Stimulated activated CD4-positive, alpha-beta T cell treated with anti-CD3 and anti-CD28 coated beads, Interleukin-12 subunit alpha, Interleukin-12 subunit beta, amount 100 ng/mL, for 48 hours (primary cell): Measurements from ENCODE around the gene PLEKHF1.
"Not testable (repeated sequence)": the region's sequence is repeated elsewhere in the genome, so short reads cannot be mapped to it uniquely, and the experiment has no call there.

Source experiments
- DNase-seq, 3 donors: peaks; one replicate each; pipeline ENCODE4 v3.0.0-alpha.2; 2020; ENCODE audit warnings: low read depth in 2 of 3, low spot score in 1 of 3

The PLEKHF1 gene

GRCh38 chr19:29697523-29698261, 32.4 kb downstream of the PLEKHF1 start:
- no peak for DNase-seq

DNA sequence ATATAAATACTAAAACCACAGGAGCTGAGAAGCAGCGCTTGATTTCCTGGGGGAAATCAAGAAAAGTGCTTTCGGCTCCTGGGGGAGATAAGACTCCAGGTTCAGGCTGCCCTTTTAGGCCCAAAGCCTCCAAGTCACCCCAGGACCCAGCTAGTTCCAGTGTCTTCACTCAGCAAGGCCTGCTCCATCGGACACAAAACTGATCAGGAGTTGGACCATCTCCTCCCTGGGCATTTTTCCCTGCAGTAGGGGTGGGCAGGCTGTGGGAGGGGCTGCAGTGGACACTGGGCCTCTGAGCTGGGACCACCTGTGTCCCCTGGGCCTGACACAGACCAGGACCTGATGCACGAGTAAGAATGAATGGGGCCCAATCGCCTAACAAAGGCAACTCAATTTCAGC, 34.6 kb downstream of the PLEKHF1 start:
- no peak for DNase-seq

- no peak for DNase-seq
Observed at GRCh38 chr19:29700498-29700897, 35.2 kb downstream of the PLEKHF1 start.

DNA sequence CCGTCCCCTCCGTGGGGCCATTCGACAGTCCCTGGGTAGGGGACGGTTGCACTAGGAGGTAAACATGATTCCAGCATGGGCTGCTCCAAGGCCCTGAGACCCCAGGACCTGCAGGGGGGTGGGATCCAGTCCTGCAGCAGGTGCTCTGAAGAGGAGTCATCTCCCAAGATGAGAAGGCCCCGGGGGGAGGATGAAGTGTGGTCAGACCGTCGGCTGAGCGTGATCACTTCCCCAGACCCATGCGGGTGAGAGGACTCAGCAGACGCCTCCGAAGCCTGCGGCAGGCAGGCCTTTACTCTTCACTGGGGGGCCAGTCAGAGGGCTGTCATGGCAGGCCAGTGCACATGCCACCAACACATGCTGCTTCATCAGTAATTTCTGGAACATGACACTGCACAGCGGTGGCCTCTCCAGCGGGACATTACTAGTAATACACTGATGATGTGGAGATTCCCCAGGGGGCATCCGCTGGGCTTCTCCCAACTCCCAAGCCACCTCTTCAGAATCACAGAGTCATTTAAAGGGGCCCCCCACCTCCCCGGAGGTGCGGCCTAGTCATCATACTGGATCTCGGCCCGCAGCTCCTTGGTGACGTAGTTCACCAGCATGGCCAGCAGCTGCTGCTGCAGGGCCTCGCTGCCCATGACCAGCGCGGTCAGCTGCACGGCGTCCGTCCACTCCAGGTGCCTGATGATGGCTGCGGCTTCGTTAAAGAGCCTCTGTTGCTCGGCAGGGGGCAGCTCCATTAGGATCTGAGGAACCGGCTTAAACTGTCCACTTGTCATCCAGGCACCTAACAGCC, 37.1 kb downstream of the PLEKHF1 start:
- no peak for DNase-seq

- DNase-seq = no peak
Observed at GRCh38 chr19:29702963-29703320, 37.7 kb downstream of the PLEKHF1 start.

GRCh38 chr19:29704562-29705558, 39.6 kb downstream of the PLEKHF1 start:
- DNase-seq = no peak

DNA sequence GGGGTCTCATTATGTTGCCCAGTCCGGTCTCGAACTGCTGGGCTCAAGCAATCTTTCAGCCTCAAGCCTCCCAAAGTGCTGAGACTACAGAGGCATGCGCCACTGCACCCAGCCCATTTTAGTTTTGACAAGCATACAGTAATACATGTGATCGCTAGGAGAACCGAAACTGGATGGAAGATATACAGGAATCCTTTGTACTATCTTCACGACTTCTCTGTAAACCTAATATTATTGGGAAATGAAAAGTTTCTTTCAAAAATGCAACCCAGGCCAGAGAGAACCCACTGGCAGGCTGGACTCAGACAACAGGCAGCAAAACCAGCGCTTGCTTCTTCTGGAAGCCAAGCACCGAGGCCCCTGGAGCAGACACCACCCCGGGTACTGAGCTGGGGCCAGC, 40.4 kb downstream of the PLEKHF1 start:
- no peak for DNase-seq

DNA sequence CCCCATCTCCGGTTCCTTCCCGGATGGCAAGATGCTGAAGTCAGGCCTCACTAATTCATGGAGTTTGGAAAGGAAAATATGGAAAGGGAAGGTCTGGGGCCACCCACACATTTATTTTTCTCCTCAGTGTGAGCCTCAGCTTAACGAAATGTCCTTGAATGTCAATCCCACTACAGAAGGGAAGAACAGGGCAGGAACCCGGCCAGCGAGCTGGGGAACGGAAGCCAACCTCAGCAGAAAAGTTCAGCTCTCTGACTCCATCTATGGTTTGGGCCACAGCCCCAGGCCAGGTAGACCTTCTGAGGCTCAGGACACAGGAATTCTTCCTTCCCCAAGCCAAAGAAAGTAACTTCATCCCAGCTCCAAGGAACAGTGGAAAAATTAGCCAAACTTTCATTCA, 41.4 kb downstream of the PLEKHF1 start:
- no peak for DNase-seq

DNA sequence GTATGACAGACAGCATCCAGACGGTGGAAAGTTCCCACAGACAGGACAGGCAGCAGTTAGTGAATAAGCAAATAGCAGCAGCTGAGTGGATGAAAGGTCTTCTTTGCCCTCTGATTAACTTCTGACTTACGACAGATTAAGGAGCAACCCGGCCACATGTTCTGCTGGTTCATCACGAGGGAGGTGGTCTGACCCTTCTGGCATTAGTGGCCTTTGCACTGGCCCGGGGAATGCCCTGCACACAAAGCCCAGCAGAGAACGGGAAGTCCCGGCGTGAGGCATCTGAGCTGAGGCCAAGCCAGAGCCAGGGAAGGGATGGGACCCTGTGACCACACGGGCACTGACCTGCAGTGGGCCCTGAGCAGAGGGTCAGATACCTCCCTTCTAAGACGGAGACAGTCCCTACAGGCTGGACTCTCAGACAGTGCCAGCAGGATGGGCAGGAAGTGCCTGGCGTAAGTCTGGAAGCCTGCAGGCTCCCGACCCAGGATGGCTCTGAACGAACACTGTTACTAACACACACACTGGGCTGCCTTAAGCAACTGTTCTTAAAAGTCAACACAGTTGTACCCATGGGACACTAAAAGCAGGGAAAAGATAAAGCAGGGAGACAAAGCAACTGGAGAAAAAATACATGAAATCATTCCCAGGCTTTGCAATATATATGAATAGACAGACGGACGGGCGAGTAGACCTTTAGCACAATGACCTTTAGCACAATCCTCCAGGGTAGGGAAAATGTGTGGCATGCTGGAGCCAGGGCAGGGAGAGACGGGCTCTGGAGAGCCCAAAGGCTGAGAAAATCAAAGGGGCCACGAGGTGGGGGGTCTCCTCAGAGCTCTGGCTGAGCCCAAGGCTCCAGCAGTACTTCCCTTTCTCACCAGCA, 43.5 kb downstream of the PLEKHF1 start:
- DNase-seq = no peak

GRCh38 chr19:29709440-29709798, 44.2 kb downstream of the PLEKHF1 start:
- DNase-seq = not testable (repeated sequence)

- DNase-seq = no peak
Observed at GRCh38 chr19:29711584-29712132, 46.4 kb downstream of the PLEKHF1 start.

DNA sequence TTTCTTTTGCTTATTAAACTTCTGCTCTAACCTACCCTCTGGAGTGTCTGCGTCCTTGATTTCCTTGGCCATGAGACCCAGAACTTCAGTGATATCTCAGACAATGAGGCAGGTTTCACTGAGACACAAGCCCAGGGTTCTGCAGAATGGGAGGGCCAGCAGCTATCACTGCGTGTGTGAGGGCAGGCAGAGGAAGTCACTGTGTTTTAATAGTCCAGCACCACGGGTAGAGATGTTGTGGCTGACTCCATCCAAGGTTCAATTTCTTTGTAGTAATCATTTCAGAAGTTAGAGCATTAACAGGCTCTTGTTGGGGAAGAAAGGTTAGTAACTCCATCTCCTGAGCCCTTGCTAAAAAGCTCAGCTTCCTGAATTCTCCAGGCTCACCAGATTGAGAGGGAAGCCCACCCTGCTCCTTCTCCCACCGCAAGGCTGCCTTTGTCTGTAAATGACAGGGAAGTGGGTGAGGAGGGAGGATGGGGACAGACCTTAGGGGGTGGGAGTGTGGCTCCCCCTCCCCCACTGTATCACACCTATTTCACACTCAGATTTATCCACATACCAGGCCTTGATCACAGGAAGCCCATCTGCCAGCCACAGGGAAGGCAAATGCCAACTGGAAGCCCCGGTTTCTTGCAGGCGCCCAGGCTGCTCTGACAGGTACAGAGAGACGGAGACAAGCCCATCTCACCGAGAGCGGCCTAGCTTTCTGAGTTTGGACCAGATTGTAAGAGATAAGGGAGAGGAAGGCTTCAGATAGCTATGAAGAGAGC, 47.7 kb downstream of the PLEKHF1 start:
- no peak for DNase-seq

DNA sequence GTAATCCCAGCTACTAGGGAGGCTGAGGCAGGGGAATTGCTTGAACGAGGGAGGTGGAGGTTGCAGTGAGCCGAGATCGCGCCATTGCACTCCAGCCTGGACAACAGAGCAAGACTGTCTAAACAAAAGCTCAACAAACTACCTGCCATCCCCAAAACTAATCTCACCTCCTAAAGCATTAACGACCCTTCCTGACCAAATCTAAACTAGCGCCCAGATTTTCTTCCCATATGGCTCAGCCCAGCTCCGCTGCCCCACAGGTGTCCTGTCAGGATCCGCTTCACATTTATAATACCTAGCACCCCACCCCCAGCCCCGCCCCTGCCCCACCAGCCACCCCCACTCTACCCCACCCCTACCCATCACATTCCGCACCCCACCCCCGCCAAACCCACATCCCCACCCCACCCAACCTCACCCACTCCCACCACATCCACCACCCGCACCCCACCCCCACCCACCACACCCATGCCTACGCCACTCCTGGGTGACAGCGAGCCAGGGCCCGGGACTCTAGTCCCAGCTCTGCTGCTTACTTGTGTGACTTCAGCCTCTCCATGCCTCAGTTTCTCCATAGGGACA, 49.2 kb downstream of the PLEKHF1 start:
- DNase-seq = no peak

DNA sequence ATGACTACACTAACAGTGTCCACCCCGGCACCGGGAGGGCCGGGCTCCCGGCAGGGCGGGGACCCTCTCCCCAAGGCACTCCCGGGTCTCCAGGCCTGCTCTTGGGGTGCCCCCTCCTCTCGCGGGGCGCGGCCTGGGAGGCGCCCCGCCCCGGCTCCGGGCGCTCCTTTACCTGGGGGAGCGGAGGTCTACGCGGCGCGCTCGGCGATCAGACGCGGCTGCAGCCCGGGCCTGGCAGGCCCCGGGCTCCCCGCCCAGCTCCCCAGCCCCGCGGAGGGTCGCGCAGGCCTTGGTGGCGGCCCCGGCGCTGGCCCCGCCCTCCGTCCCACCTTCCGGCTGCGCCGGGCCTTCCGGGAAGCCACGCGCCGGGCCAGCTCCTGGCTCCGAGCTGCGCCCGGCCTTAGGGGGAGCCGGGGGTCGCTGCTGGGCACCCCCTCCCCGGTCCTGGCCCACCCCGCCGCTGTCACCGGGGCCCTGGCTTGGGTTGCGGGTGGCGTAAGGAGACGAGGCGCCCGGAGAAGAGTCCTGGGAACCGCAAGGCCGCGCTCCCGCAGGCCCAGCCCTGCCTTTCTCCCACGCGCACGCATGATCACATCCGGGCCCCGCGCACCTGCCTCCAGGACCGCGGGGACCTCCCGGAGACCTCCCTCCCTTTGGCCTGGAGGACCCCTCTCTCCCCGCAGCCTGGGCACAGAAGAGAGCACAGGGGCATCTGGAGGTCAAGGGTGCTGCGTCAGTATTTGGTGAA, 49.9 kb downstream of the PLEKHF1 start, which contains the start of gene C19orf12:
Gene C19orf12 (minus strand): TSS at position 309 of the 748 bp plus-strand sequence. CDS start 6,848 bp downstream, outside the sequence.
- DNase-seq = peak in 1 of 3 donors; percentile 66

DNA sequence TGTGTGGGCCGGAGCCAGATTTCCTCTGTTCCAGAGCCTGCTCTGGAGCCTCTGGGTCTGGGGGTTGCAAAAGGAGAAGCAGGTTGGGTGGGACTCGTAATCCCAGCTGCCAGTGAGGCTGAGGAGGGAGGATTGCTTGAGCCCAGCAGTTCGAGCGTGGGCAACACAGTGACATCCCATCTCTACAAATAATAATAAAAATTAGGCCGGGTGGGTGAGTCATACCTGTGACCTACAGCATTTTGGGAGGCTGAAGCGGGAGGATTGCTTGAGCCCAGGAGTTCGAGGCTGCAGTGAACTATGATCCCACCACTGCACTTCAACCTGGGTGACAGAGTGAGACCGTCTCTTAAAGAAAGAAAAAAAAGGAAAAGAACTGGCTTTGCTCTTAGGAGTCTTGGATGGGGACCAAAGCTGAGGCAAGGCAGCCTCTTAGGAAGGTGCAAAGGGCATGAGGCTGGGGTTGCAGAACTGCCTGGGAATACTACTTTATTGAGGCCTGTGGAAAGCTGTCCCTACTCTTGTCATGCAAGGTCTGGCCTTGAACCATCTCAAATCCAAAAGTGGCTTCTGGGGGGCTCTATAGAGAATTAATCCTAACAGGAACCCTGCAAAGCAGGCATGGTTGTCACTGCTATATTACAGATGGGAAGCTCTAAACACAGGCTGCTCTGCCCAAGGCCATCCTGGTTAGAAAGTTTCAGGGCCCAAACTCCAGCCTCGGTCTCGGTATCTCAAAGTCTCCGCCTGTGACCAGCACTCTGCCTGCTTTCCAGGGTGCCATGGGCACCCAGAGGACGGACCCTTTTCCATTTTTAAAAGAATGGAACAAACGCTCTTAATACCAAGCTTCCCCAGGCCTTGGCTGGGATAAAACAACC, 50.7 kb downstream of the PLEKHF1 start:
- no peak for DNase-seq

GRCh38 chr19:29717051-29717450, 51.8 kb downstream of the PLEKHF1 start:
- no peak for DNase-seq

- no peak for DNase-seq
Observed at GRCh38 chr19:29724102-29724641, 58.9 kb downstream of the PLEKHF1 start.
